B cell (primary cell): ENCODE results near the gene CDC42BPB. TPM values are rescaled to one million over a fixed set of nuclear protein-coding genes. Genes with fewer than 3 reads are reported as not detected.

Source experiments
- ATAC-seq: fragments of 200-7000 bp; cut with Tn5 transposase; one replicate; pipeline ENCODE4 v1.10.0; 2021; ENCODE audit warnings: low read depth, mild to moderate bottlenecking, moderate number of reproducible peaks, moderate library complexity
- CTCF ChIA-PET: fragments of 350-600 bp; sonication (Branson Sonifier 250); formaldehyde crosslinking; loops from one replicate; lab custom pipeline; 2021; ENCODE audit warnings: antibody characterized with exemption, inconsistent platforms; lab: Charles Lee
- POLR2A ChIA-PET: fragments of 350-600 bp; sonication (Branson Sonifier 250); formaldehyde crosslinking; loops from one replicate; lab custom pipeline; 2021; ENCODE audit warnings: antibody characterized with exemption; lab: Charles Lee
- DNase-seq: peaks from one replicate; pipeline ENCODE4 v3.0.0; 2013
- H2AFZ ChIP-seq: 2 replicates; pipeline ENCODE4 v1.6.1; 2012; ENCODE audit warnings: mild to moderate bottlenecking, low read depth, low read length; ENCODE audit not compliant: insufficient read depth, poor library complexity, severe bottlenecking
- H3K27ac ChIP-seq, 2 donors: 1 replicate in 1 of 2; 2 replicates in 1 of 2; pipeline ENCODE4 v1.5.1; 2012 to 2013; ENCODE audit warnings: low read length in 2 of 2, mild to moderate bottlenecking in 2 of 2, moderate library complexity in 1 of 2
- H3K27me3 ChIP-seq, 4 experiments: fragments of 200-600 bp in 1 of 4; sonication (generic) in 1 of 4; replicated peaks in 1 of 4; 1 replicate in 2 of 4; 2 replicates in 2 of 4; pipeline versions ENCODE4 v1.6.1 to v1.7.0; 2013 to 2016; ENCODE audit warnings: low read length in 3 of 4, mild to moderate bottlenecking in 2 of 4, mixed read lengths in 1 of 4, moderate library complexity in 1 of 4; ENCODE audit not compliant: insufficient read depth in 4 of 4, control insufficient read depth in 3 of 4; ENCODE audit errors: control extremely low read depth in 1 of 4
- H3K36me3 ChIP-seq, 2 experiments: replicated peaks in 1 of 2; 1 replicate in 1 of 2; 2 replicates in 1 of 2; pipeline versions ENCODE4 v1.6.1 to v1.7.1; 2013; ENCODE audit warnings: low read length in 1 of 2; ENCODE audit not compliant: insufficient read depth in 2 of 2, control insufficient read depth in 1 of 2; ENCODE audit errors: control extremely low read depth in 1 of 2, extremely low read depth in 1 of 2
- H3K4me1 ChIP-seq, 2 donors: fragments of 200-600 bp in 1 of 2; sonication (generic) in 1 of 2; 1 replicate in 1 of 2; 2 replicates in 1 of 2; pipeline versions ENCODE4 v1.5.1 to v1.6.1; 2013 to 2017; ENCODE audit warnings: low read length in 2 of 2; ENCODE audit not compliant: control insufficient read depth in 2 of 2, insufficient read depth in 2 of 2
- H3K4me2 ChIP-seq: replicated peaks from 2 replicates; pipeline ENCODE3; 2012; ENCODE audit warnings: mild to moderate bottlenecking, low read depth, low read length; ENCODE audit not compliant: poor library complexity, severe bottlenecking
- H3K4me3 ChIP-seq, 5 experiments: fragments of 200-600 bp in 1 of 5; sonication (generic) in 1 of 5; 1 replicate in 3 of 5; 2 replicates in 2 of 5; pipeline versions ENCODE4 v1.5.1 to v1.7.0; 2011 to 2016; ENCODE audit warnings: low read length in 4 of 5, mild to moderate bottlenecking in 4 of 5, low read depth in 2 of 5, control low read depth in 1 of 5, moderate library complexity in 1 of 5; ENCODE audit not compliant: insufficient read depth in 1 of 5; ENCODE audit errors: control extremely low read depth in 1 of 5, extremely low read depth in 1 of 5
- H3K79me2 ChIP-seq: fragments of 200-600 bp; sonication (generic); one replicate; pipeline ENCODE4 v1.6.0; 2016; ENCODE audit warnings: low read length; ENCODE audit not compliant: control insufficient read depth, insufficient read depth
- H3K9ac ChIP-seq: fragments of 200-600 bp; sonication (generic); 2 replicates; pipeline ENCODE4 v1.6.1; 2017; ENCODE audit warnings: mild to moderate bottlenecking, low read length, moderate library complexity
- H3K9me3 ChIP-seq, 3 donors: one replicate each; pipeline versions ENCODE4 v1.6.1 to v1.7.1; 2013; ENCODE audit warnings: low read length in 2 of 3; ENCODE audit not compliant: control insufficient read depth in 2 of 3, insufficient read depth in 1 of 3; ENCODE audit errors: control extremely low read depth in 1 of 3
- H4K20me1 ChIP-seq: 2 replicates; pipeline ENCODE4 v1.6.0; 2012; ENCODE audit warnings: mild to moderate bottlenecking, low read length; ENCODE audit not compliant: insufficient read depth, control insufficient read depth, poor library complexity, severe bottlenecking
- H3K27ac Mint-ChIP-seq: one replicate; pipeline ENCODE4 v1.8.0; 2021; ENCODE audit warnings: mixed read lengths
- H3K27me3 Mint-ChIP-seq: one replicate; pipeline ENCODE4 v1.8.0; 2021; ENCODE audit warnings: mixed read lengths
- H3K4me1 Mint-ChIP-seq: one replicate; pipeline ENCODE4 v1.8.0; 2021; ENCODE audit warnings: mixed read lengths
- H3K4me3 Mint-ChIP-seq: one replicate; pipeline ENCODE4 v1.8.0; 2021; ENCODE audit warnings: mixed read lengths
- H3K9me3 Mint-ChIP-seq: one replicate; pipeline ENCODE4 v1.8.0; 2022; ENCODE audit warnings: mixed read lengths; ENCODE audit not compliant: insufficient read depth
- EZH2 ChIP-seq: IDR thresholded peaks from 2 replicates; pipeline ENCODE4 v1.6.1; 2012; ENCODE audit warnings: borderline replicate concordance, low read depth, mild to moderate bottlenecking, moderate library complexity, low read length; ENCODE audit not compliant: insufficient read depth, poor library complexity, severe bottlenecking
- WGBS: methylation state at CpG from one replicate; pipeline ENCODE4 v1.1.5; 2013; ENCODE audit warnings: missing lambda C conversion rate; ENCODE audit not compliant: insufficient coverage; 5-methylcytosine and 5-hydroxymethylcytosine counted together
- intact Hi-C: fragments of 100-400 bp; cut with micrococcal nuclease; formaldehyde crosslinking; loops from one replicate; pipeline ENCODE4 v1.10.0; 2022
- polyA plus RNA-seq: library from polyadenylated mRNA; depleted of rRNA; stranded (reverse); fragments of >200 nt; gene quantifications from 2 replicates; pipeline ENCODE4 v1.2.3, GENCODE V29; 2012
- total RNA-seq, 2 donors: library from RNA; stranded (reverse); fragments of 120-200 nt in 1 of 2; gene quantifications; 1 replicate in 1 of 2; 2 replicates in 1 of 2; pipeline versions ENCODE4 v1.2.3 to v1.2.4, GENCODE V29; 2013 to 2022
- TF ChIP-seq, protein P1 (sequence below): fragments of 200-600 bp; IDR thresholded peaks from one replicate; pipeline ENCODE4 v1.8.0; 2022; ENCODE audit warnings: antibody characterized with exemption, mild to moderate bottlenecking

CDC42BPB gene
- total and polyA plus RNA-seq, 2 donors (not counting 1 experiment from before 2014, with no cell fraction given): 23.9 to 52.5 TPM

DNA sequence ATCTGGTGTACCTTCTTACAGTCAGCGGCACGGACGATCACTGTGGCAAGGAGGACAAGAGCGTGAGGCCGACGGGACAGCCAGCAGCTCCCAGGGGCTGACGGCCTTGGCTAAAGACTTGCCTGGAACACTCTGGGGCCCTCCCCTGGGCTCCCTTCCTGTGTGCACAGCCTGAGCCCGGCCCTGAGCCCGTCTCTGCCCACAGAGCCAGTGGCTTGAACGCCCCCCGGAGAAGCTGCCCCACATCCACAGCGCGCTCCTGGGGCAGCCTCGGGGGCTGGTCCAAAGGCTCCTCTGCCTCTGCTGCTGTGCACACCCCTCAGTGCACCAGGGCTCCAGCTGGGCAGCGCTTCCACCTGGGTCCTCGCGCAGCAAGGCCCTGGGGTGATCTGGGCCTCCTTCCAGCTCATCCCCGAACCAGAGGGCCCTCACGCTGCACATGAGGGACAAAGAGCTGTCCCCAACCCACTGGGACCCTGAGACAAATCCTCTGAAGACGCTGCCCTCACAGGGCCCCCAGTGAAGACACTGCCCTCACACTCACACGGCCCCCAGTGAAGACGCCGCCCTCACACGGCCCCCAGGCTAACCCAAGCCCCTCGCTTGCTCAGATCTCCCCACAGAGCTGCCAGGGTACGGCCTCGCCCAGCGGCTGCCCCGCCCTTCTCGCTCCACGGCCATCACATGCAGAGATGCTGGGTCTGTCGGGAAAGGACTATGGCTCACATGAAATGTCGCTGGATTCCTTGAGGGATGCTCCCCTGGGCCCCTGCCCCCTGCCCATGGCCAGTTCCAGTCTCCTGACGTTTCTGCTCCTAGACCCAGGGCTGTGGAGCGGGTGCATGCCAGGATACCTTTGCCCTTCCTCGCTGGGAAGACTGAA is 112.7 kb downstream of the CDC42BPB start:
- DNase-seq (no peak), ATAC-seq (no peak)
- Histone ChIP-seq H3K9ac (no peak overlapping the region), H3K79me2 (no peaks in the 10 kb centered on the region), H3K27me3 (no peaks in the 10 kb centered on the region), H3K27ac (no peak overlapping the region), H2AFZ (no peak overlapping the region), H4K20me1 (no peaks in the 10 kb centered on the region), H3K9me3 (no peaks in the 10 kb centered on the region), H3K4me3 (no peak overlapping the region), H3K36me3 (peaks cover 0 to 8% of the 10 kb centered on the region in 2 experiments), H3K4me2 (no peak overlapping the region), H3K4me1 (peaks cover 11 to 42% of the 10 kb centered on the region in 2 donors)
- Mint-ChIP-seq H3K4me1 (peaks cover 39% of the 10 kb centered on the region), H3K4me3 (no peak overlapping the region), H3K27me3 (no peaks in the 10 kb centered on the region), H3K9me3 (no peaks in the 10 kb centered on the region), H3K27ac (no peak overlapping the region)
- CTCF ChIA-PET: interaction anchor here (0.8 kb wide), 1 partner anchor 250 kb away, joined by 3 read pairs; no protein-coding TSS in a partner anchor
- no peak for TF ChIP-seq EZH2
- TF ChIP-seq, protein P1, sequence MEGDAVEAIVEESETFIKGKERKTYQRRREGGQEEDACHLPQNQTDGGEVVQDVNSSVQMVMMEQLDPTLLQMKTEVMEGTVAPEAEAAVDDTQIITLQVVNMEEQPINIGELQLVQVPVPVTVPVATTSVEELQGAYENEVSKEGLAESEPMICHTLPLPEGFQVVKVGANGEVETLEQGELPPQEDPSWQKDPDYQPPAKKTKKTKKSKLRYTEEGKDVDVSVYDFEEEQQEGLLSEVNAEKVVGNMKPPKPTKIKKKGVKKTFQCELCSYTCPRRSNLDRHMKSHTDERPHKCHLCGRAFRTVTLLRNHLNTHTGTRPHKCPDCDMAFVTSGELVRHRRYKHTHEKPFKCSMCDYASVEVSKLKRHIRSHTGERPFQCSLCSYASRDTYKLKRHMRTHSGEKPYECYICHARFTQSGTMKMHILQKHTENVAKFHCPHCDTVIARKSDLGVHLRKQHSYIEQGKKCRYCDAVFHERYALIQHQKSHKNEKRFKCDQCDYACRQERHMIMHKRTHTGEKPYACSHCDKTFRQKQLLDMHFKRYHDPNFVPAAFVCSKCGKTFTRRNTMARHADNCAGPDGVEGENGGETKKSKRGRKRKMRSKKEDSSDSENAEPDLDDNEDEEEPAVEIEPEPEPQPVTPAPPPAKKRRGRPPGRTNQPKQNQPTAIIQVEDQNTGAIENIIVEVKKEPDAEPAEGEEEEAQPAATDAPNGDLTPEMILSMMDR: no peak
- POLR2A ChIA-PET: no interaction called here
- intact Hi-C loops: no loop called here
- WGBS: 98% methylated on average over 36 of the region's 36 CpGs

DNA sequence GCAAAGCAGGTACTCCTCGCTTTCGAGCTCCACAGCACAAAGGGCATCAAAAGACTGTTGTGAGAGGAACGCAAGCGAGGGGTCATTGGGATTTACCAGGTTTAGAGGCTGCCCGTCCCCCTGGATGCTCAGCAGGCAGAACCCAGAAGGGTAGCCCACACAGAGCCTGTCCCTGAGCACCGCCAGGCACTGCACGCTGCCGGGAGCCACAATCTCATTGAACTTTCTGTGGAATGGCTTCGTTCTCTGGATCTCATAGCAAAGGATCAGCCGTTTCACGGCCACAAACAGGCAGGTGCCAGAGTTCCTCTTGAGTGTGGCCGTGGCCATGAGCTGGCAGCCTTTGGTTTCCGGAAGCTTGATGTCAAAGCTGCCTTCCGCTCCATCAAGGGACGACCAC is 113.4 kb downstream of the CDC42BPB start:
- Histone ChIP-seq H3K4me3 (no peak overlapping the region), H4K20me1 (no peaks in the 10 kb centered on the region), H3K27ac (no peak overlapping the region), H3K27me3 (no peaks in the 10 kb centered on the region), H3K36me3 (peaks cover 0 to 8% of the 10 kb centered on the region in 2 experiments), H3K9me3 (no peaks in the 10 kb centered on the region), H3K9ac (no peak overlapping the region), H3K4me2 (no peak overlapping the region), H3K79me2 (no peaks in the 10 kb centered on the region), H3K4me1 (peaks cover 4 to 35% of the 10 kb centered on the region in 2 donors), H2AFZ (no peak overlapping the region)
- no peaks in the 10 kb centered on the region for H3K9me3 Mint-ChIP-seq
- ATAC-seq: no peak
- WGBS: 97% methylated on average over 15 of the region's 15 CpGs
- intact Hi-C loops: no loop called here
- H3K27ac Mint-ChIP-seq: no peak overlapping the region
- POLR2A ChIA-PET: no interaction called here
- no peak for TF ChIP-seq EZH2
- TF ChIP-seq, protein P1: no peak
- H3K27me3 Mint-ChIP-seq: no peaks in the 10 kb centered on the region
- peaks cover 32% of the 10 kb centered on the region for H3K4me1 Mint-ChIP-seq
- no peak overlapping the region for H3K4me3 Mint-ChIP-seq
- DNase-seq: no peak
- CTCF ChIA-PET: interaction anchor here (0.8 kb wide), 1 partner anchor 249 kb away, joined by 3 read pairs; no protein-coding TSS in a partner anchor
